Measurements from ENCODE around the gene PLA2G6. TPM values are rescaled to one million over a fixed set of nuclear protein-coding genes. Genes with fewer than 3 reads are reported as not detected.

The PLA2G6 gene
- total RNA-seq, 1 experiment from 2014 or later: 24.1 TPM

DNA sequence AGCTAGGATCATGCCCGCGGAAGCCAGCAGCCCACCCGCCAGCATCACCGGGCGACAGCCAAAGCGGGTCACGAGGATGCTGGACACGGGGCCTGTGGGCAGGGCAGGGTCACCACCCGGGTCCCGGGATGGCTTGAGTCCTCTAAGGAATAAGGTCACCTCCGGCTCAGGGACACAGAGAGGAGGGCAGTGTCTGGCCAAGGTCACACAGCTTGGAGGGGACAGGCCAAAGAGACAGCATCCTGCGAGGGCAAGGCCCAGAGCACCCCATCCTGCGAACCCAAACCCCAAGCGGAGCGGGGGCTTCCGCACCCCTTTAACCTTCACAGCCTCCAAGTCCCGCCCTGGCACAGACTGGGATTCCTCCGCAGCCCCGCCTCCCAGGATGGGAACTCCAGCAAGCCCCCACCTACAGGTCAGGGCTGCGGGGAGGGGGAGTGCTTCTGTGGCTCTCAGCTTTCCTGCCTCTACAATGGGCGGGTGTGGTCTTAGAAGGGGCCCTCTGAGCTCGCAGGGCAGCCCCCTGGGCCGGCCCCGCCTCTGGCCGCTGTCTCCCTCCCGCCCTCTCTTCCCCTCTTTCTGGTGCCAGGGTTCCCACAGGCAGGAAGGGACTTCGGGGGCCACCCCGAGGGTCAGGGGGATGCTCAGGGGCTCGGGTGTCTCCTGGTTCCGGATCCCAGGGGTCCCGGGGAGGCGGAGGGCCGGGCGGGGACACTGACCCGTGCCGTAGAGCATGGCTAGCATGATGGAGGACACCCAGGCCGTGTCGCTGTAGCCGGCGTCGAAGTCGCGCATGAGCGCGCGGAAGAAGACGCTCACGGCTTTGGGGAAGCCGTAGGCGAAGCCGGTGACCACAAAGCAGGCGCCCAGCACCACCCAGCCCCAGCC, 99.4 kb downstream of the PLA2G6 start:
- Histone ChIP-seq H3K4me2 (ENCODE audit: insufficient read depth, insufficient read length, low read length) (no peak overlapping the region), H4K20me1 (ENCODE audit: control insufficient read depth, insufficient read depth, insufficient read length) (no peaks in the 10 kb centered on the region), H3K79me1 (ENCODE audit: insufficient read depth, low read depth, low read length, poor library complexity, severe bottlenecking) (no peaks in the 10 kb centered on the region), H3K27ac (ENCODE audit: insufficient read length, low read depth, low read length) (no peak overlapping the region), H2BK20ac (ENCODE audit: low read depth, low read length, poor library complexity, severe bottlenecking) (no peak overlapping the region), H2BK120ac (ENCODE audit: low read depth, low read length, poor library complexity, severe bottlenecking) (no peak overlapping the region), H2BK5ac (ENCODE audit: insufficient read length, low read length) (no peak overlapping the region), H3T11ph (ENCODE audit: low read length) (no peak overlapping the region), H4K5ac (ENCODE audit: insufficient read length, low read depth, low read length) (no peak overlapping the region), H2AK5ac (ENCODE audit: insufficient read length, low read length) (no peak overlapping the region), H3K79me2 (ENCODE audit: insufficient read depth, low read length) (no peaks in the 10 kb centered on the region), H3K4ac (ENCODE audit: low read depth, low read length) (no peak overlapping the region), H3K14ac (ENCODE audit: insufficient read depth, low read length) (no peak overlapping the region), H3K27me3 (ENCODE audit: insufficient read depth, low read length) (peaks cover 5% of the 10 kb centered on the region; the same call in 1 of the 2 replicates), H3K23ac (ENCODE audit: insufficient read length, low read depth, low read length) (no peak overlapping the region), H3K9me3 (ENCODE audit: control insufficient read depth, low read depth, low read length) (no peaks in the 10 kb centered on the region), H4K91ac (ENCODE audit: insufficient read length, low read depth, low read length) (no peak overlapping the region), H3K18ac (ENCODE audit: insufficient read length, low read depth, low read length) (no peak overlapping the region), H3K23me2 (ENCODE audit: insufficient read length, low read depth, low read length, poor library complexity, severe bottlenecking) (no peaks in the 10 kb centered on the region), H3K4me1 (ENCODE audit: insufficient read depth, low read length) (no peaks in the 10 kb centered on the region; the same call in 1 of the 2 replicates), H2BK15ac (ENCODE audit: low read depth, low read length) (no peak overlapping the region), H3K56ac (ENCODE audit: insufficient read length, low read depth, low read length) (no peak overlapping the region), H3K9ac (ENCODE audit: extremely low read depth, insufficient read length, low read length) (no peak overlapping the region), H2AFZ (ENCODE audit: low read length) (no peak overlapping the region), H4K8ac (replicated peaks; ENCODE audit: insufficient read length, low read depth, low read length) (no peak overlapping the region), H2BK12ac (ENCODE audit: insufficient read length, low read depth, low read length) (no peak overlapping the region)
- H3K27ac Mint-ChIP-seq: no peak overlapping the region
- no peak for TF ChIP-seq CTCF (conservative IDR thresholded peaks at IDR 0.05)
- no peak for DNase-seq
- H3K36me3 Mint-ChIP-seq (ENCODE audit: insufficient read depth in 1 of 3, low read depth in 3 of 3): peaks cover 0 to 5% (median 3%) of the 10 kb centered on the region in 3 experiments; a peak in 2 of 7 replicates
- no CpG with 5 or more reads among the region's 52 CpGs for WGBS (ENCODE audit: extremely low coverage, insufficient read length, low lambda C conversion rate)
- no peaks in the 10 kb centered on the region for H3K9me3 Mint-ChIP-seq
- peak overlapping the region in 1 of 2 experiments; percentile 12; a peak in 1 of 5 replicates for H3K4me3 Mint-ChIP-seq
- H3K4me1 Mint-ChIP-seq: peaks cover 13 to 29% of the 10 kb centered on the region in 2 experiments
- H3K27me3 Mint-ChIP-seq (ENCODE audit: low read depth): peaks cover 23% of the 10 kb centered on the region

Measured in H9 (cell line).